22Rv1 (cell line): ENCODE results near the gene ACACA.

ENCODE experiments used
- H3K27ac ChIP-seq: fragments of 450-650 bp; 2 replicates; pipeline ENCODE4 v1.5.1; 2017
- ZFX ChIP-seq: fragments of 450-650 bp; IDR thresholded peaks from 2 replicates; pipeline ENCODE4 v1.6.1; 2017; ENCODE audit warnings: antibody characterized with exemption, borderline replicate concordance
- TF ChIP-seq, protein P1 (sequence below): fragments of 450-650 bp; IDR thresholded peaks from 2 replicates; pipeline ENCODE4 v1.5.1; 2017; ENCODE audit warnings: mild to moderate bottlenecking

The ACACA gene

DNA sequence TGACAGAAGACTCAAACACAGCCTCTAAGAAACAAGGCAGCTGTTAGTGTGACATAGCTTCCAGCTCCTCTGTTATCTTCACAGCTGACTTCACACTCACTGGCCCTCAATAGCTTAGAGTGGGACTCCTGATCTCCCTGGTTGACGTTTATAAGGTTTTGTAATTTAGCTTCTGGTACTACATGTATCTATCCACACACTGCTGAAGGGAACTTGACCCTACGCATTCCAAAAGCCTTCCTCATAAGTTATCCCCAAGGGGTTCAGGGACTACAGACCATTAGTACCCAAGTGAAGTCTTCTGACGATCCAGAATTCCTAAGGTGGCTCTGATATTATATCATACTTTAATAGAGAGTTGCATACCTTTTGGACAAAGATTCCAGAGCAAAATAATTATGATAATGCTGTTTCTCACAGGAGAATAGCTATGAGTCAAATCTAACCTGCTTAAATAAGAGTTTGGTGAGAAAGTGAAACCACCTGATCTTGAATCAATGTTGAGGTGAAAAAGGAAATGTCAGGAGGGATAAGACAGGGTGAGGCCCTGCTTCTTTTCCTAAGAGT lies 14.5 kb downstream of the ACACA start:
- no peak overlapping the region for H3K27ac ChIP-seq
- no peak for TF ChIP-seq ZFX
- TF ChIP-seq, protein P1, sequence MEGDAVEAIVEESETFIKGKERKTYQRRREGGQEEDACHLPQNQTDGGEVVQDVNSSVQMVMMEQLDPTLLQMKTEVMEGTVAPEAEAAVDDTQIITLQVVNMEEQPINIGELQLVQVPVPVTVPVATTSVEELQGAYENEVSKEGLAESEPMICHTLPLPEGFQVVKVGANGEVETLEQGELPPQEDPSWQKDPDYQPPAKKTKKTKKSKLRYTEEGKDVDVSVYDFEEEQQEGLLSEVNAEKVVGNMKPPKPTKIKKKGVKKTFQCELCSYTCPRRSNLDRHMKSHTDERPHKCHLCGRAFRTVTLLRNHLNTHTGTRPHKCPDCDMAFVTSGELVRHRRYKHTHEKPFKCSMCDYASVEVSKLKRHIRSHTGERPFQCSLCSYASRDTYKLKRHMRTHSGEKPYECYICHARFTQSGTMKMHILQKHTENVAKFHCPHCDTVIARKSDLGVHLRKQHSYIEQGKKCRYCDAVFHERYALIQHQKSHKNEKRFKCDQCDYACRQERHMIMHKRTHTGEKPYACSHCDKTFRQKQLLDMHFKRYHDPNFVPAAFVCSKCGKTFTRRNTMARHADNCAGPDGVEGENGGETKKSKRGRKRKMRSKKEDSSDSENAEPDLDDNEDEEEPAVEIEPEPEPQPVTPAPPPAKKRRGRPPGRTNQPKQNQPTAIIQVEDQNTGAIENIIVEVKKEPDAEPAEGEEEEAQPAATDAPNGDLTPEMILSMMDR = no peak

DNA sequence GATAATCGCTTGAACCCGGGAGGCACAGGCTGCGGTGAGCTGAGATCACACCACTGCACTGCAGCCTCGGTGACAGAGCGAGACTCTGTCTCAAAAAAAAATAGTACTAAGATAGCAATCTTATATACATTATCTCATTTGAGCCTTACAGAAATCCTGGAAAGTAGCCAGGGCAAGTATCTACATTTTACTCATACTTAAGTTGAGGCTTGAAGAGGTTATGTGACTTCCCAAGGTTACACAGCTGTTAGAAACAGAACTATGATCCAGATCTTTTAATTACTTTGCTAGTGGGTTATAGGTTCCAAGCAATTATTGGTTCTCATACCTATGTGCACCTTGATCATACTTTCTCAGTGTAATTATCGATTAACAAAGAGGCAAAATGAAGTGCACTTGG lies 15.5 kb downstream of the ACACA start:
- TF ChIP-seq, protein P1 = no peak
- no peak for TF ChIP-seq ZFX
- no peak overlapping the region for H3K27ac ChIP-seq

DNA sequence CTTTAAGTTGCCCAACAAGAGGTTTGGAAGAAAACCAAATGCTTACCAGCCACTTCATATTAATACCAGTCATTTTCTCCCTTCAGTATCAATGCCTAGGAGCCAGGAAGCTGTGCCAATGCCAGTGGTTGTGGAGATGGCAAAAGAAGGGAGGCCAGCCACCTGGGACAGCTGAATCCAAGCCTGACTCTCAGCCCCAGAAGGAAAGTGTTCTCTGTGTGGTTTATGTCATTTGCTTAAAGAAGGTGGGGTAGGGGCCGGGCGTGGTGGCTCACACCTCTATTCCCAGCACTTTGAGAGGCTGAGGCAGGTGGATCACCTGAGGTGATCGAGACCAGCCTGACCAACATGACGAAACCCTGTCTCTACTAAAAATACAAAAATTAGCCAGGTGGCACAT lies 17.5 kb downstream of the ACACA start:
- TF ChIP-seq ZFX = no peak
- TF ChIP-seq, protein P1 = no peak
- H3K27ac ChIP-seq = no peak overlapping the region

DNA sequence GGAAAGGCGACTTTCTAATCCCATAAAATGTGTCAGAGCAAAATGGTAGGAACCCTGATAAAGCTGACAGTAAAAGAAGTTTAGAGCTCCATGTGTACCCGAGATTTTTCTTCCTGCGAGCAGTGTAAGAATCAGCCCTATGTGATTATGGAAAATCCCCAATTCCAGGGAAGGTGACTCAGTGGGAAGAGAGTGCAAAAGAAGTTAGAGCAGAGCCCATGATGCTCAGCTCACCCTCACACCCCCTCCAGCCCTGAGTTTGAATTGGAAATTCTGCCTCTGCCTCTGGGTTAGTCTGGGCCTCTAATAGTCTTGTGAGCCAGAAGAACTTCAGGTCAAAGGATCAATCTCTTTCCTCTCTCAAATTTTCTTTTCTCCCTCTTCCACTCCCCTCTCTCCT lies 18.4 kb downstream of the ACACA start:
- TF ChIP-seq ZFX = no peak
- TF ChIP-seq, protein P1 = no peak
- H3K27ac ChIP-seq = no peak overlapping the region

DNA sequence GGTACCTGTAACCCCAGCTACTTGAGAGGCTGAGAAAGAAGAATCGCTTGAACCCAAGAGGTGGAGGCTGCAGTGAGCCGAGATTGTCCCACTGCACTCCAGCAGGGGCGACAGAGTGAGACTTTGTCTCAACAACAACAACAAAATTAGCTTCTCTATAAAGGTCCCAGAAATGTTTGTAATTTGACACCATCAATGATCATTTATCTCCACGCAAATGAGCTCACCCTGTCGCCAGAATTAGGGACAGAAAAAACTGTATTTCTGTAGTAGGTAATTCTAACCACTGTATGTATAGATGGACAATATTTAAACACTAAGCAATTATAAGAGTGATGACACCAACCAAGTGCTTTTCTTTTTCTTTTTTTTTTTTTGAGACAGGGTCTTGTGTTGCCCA lies 20.2 kb downstream of the ACACA start:
- no peak for TF ChIP-seq ZFX
- TF ChIP-seq, protein P1 = no peak

DNA sequence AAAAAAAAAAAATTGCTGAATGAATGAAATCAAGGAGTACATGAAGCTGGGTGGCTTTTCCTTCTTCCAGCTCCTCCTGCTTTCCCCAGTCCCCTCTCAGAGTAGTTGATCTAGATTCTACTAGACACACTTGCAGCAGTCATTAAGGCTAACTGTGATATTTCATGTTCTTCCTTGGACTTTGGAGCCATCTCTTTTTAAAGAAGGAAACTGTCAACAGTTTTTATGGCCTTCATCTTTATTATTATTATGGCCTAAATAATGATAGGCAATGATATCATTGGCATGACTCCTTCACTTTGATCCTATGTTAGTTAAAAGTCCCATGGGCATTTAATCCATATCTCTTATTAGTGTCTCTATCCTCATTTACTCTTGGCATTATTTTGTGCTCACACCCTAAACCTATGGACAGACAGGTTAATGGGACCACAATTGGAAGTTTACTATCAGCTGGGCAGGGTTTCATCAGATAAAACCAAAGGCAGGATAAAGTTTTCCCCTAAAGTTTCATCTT lies 21.1 kb downstream of the ACACA start:
- H3K27ac ChIP-seq = no peak overlapping the region
- no peak for TF ChIP-seq ZFX
- TF ChIP-seq, protein P1 = no peak

More for the DNA sequence above, 20.2 kb downstream of the ACACA start:
- no peak overlapping the region for H3K27ac ChIP-seq

DNA sequence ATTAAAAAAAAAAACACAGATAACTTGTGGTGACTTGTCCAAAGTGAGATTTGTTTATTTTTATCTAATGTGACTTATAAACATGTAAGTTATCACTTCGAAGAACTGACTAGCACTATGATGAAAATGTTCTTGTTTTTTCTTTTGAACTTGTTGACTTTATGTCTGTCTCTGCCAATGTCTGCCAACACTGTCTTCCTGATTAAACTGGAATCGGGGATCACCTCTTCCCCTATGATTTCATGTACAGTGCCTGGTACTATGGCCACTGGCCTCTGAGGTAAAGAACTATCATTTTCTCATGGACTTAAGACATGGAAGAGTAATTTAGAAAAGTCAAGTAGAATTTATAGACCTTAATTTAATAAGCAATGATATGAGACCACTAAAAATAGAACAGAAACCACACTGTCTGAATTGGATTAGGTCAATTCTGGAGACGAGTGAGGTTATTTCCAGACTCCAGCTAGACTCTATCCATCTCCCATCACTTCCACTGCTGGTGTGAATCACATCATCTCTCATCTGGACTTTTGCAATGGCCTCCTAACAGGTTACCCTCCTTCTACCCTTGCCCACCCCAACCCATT lies 22.0 kb downstream of the ACACA start:
- no peak overlapping the region for H3K27ac ChIP-seq
- no peak for TF ChIP-seq ZFX
- TF ChIP-seq, protein P1 = no peak
